WI38 (cell line): Measurements from ENCODE around the gene SPEG.
A peak's percentile ranks its signal among the peaks of the same experiment; 100 is the strongest.

ENCODE experiments used
- H3K4me3 ChIP-seq: 2 replicates; pipeline ENCODE4 v1.5.1; 2011; ENCODE audit warnings: low read depth, mild to moderate bottlenecking, control low read depth, low read length
- TF ChIP-seq, protein P1 (sequence below): IDR thresholded peaks from 2 replicates; pipeline ENCODE4 v1.5.1; 2012; ENCODE audit warnings: low read depth, mild to moderate bottlenecking, control low read depth, low read length

SPEG gene

GRCh38 chr2:219490600-219491130, 56.0 kb downstream of the SPEG start:
- TF ChIP-seq, protein P1, sequence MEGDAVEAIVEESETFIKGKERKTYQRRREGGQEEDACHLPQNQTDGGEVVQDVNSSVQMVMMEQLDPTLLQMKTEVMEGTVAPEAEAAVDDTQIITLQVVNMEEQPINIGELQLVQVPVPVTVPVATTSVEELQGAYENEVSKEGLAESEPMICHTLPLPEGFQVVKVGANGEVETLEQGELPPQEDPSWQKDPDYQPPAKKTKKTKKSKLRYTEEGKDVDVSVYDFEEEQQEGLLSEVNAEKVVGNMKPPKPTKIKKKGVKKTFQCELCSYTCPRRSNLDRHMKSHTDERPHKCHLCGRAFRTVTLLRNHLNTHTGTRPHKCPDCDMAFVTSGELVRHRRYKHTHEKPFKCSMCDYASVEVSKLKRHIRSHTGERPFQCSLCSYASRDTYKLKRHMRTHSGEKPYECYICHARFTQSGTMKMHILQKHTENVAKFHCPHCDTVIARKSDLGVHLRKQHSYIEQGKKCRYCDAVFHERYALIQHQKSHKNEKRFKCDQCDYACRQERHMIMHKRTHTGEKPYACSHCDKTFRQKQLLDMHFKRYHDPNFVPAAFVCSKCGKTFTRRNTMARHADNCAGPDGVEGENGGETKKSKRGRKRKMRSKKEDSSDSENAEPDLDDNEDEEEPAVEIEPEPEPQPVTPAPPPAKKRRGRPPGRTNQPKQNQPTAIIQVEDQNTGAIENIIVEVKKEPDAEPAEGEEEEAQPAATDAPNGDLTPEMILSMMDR: no peak
- H3K4me3 ChIP-seq: no peak overlapping the region

GRCh38 chr2:219491278-219491963, 56.8 kb downstream of the SPEG start:
- TF ChIP-seq, protein P1: no peak
- no peak overlapping the region for H3K4me3 ChIP-seq

DNA sequence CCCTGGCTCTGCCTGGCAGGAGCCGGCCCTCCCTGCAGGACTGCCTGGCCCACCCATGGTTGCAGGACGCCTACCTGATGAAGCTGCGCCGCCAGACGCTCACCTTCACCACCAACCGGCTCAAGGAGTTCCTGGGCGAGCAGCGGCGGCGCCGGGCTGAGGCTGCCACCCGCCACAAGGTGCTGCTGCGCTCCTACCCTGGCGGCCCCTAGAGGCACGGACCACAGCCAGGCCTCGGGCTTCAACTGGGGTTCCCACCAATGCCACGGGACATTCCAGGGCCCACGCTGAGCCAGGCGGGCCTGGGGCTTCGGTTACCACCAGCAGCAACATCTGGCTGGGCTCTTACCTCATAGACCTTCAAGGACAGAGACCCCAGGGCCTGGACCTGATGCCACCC, 57.9 kb downstream of the SPEG start:
- H3K4me3 ChIP-seq: no peak overlapping the region
- TF ChIP-seq, protein P1: no peak

- H3K4me3 ChIP-seq: no peak overlapping the region
- TF ChIP-seq, protein P1: no peak
Observed at GRCh38 chr2:219493086-219493485, 58.4 kb downstream of the SPEG start.

GRCh38 chr2:219494952-219495530, 60.4 kb downstream of the SPEG start:
- TF ChIP-seq, protein P1: no peak
- H3K4me3 ChIP-seq: no peak overlapping the region

GRCh38 chr2:219495531-219496122, 61.0 kb downstream of the SPEG start:
- TF ChIP-seq, protein P1: peak; percentile 74
- H3K4me3 ChIP-seq: no peak overlapping the region
